ENCODE results near the gene MSH5.
"Not testable (repeated sequence)": the region's sequence is repeated elsewhere in the genome, so short reads cannot be mapped to it uniquely, and the experiment has no call there.

The MSH5 gene

GRCh38 chr6:31739639-31740396, at the start of gene MSH5:
MSH5 (plus strand) TSS chr6:31740005; CDS start chr6:31740467, 462 bp downstream.
- peak; percentile 99 for DNase-seq (ENCODE audit: low read depth)

DNA sequence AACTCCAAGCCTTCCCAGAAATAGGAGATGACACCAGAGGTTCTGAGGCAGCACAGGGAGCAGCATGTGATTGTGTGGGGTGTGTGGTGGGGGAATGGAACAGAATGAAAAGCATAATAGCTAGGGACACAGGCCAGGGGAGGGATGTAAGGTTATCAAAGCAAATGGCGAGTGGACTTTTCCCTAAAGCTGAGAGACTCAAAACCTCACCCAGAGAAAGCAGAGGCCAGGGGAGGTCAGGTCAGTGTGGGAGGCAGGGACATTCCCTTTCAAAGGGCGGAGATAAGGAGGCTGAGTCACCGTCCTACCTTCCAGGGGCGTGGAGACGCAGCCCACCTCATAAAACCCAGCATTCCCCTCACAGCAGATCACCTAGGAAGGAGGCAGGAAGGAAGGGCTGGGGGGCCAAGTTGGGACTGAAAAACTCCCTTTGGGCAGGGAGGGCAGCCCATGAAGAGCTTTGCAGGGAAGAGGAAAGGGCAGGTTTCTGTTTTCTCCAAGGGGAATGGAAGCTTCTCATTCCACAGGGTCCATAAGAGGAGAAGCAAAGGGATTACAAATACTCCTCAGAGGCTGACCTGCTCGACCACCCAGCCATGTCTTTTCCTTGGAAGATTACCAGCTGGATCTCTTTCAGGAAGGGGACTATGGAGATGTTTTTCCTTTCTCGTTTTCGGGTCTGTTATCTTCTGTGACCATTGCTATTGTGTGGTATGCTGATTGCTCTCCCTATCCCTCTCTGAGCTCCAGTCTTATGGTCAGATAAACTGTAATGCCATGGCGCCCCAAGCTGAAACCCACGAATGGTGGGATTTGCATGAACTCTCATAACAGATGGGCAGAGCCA, 49.4 kb upstream of the MSH5 start:
- no peak for DNase-seq (ENCODE audit: low read depth)

DNA sequence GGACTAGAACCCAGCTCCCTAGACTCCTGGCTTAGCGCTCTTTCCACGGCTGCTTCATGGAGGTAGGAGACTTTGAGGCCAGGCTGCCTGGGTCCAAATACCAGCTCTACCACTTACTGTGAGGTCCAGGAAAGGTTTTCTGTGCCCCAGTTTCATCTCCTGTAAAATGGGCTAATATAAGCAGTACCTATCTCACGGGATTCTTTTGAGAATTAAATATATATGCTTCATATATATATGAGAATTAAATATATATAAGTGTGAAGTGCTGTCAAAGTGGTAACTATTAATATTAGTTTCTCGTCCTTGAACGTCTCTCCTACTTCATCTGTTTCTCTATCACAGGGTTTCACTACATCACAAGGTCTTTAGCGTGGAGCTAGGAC, 48.7 kb upstream of the MSH5 start:
- no peak for DNase-seq (ENCODE audit: low read depth)

DNA sequence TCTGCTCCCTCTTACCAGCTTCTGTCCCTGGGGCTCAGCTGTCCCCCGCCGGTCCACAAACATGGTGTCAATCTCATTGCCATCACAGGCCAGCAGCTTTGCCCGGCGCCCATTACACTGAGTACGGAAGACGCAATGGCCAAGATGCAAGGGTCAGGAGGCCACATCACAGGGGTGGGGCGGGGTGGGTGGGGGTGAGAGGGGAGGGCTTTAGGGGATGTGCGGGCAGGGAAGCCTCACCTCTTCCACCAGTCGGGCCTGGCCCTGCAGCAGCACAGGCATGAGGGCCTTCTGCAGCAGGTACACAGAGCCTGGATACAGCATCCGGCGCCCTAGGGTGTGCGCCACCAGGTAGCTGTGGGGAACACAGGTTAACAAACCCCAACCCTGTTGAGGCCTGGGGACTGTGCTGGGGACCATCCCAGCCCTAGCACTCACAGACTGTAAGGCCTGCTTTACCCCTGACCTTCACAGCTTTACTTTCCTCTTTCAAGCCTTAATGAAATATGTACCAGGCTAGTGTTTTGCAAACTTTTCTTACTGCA, 48.2 kb upstream of the MSH5 start:
- DNase-seq (ENCODE audit: low read depth), result no peak

GRCh38 chr6:31692353-31692752, 47.5 kb upstream of the MSH5 start:
- DNase-seq (ENCODE audit: low read depth), result no peak

DNA sequence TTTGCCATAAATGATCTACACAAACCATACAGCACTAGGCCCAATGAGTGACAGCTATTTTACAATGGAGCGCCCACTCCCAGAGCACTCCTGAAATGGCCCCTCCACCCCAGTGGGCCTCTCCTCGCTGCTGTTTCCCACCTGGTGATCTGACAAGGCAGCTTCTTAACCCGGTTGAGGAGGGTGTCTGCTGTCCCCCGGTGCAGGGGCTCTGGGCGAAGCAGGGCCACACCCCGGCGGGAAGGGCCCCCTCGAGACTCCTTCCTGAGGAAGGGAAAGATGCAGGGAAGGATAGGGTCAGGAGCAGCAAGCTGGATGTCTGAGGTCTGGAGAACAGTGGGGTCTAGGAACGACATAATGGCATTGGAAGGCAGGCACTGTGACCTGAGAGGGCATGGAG, 46.9 kb upstream of the MSH5 start:
- DNase-seq (ENCODE audit: low read depth), result no peak

- no peak for DNase-seq (ENCODE audit: low read depth)
These were observed 46.3 kb upstream of the MSH5 start for GRCh38 chr6:31693535-31693934.

DNA sequence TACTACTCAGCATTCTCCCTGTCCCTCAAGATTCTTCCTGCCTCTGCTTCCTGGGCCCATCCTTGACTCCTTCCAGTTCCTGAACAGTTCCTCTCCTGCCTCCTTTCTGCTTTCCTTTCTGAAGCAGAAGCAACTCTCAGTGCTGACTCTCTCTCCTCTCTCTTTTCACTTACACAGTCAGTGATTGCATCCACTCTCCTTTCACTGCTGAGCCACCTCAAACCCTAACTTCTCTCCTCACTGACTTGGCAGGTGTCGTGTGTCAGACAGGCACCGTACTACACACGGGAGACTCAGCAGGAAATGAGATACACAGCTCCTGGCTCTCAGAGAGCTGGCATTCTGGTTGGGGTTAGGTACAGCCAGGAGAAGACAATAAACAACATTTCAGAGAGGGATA, 42.2 kb upstream of the MSH5 start:
- no peak for DNase-seq (ENCODE audit: low read depth)

GRCh38 chr6:31700740-31701401, 38.9 kb upstream of the MSH5 start:
- DNase-seq (ENCODE audit: low read depth), result no peak

DNA sequence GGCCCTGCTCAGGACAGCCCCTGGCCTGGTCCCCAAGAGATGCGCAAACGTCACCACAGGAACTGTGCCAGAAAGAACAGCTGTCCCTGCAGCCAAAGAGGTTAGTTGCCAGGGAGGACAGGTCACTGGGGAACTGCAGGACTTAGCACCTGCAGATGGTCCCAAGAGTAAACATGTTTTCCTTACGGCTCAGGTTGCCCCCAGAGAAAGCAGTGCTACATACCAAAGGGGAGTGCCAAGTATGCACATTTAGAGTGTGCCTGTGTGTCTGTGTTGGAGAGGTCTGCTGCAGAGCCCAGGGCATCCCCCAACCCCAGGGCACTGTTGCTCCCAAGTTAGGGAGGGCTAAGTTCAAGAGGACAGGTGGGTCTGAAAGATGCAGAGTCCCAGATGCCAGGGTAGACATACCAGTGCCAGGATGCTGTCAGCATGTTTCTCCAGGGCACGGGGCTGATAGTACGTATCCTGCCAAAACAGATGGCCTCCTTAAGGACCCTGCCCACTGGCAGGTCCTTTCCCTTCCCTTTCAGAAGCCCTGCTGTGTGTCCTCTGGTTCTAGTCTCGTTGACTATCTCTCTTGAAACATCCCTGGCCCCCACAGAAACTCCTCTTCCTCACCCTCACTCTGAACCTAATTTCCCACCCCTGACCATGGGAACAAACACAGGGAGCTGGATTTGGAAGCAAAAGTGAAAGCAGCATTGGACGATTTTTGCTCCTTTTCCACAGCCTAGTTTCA, 38.0 kb upstream of the MSH5 start:
- DNase-seq (ENCODE audit: low read depth), result no peak

- DNase-seq (ENCODE audit: low read depth), result no peak
These were observed 37.4 kb upstream of the MSH5 start for GRCh38 chr6:31702405-31702818.

- DNase-seq (ENCODE audit: low read depth), result peak; percentile 97
These were observed 36.7 kb upstream of the MSH5 start, which contains the start of gene ABHD16A for GRCh38 chr6:31702819-31703716. ABHD16A (minus strand) TSS chr6:31703324; CDS start chr6:31703281, 43 bp downstream.

DNA sequence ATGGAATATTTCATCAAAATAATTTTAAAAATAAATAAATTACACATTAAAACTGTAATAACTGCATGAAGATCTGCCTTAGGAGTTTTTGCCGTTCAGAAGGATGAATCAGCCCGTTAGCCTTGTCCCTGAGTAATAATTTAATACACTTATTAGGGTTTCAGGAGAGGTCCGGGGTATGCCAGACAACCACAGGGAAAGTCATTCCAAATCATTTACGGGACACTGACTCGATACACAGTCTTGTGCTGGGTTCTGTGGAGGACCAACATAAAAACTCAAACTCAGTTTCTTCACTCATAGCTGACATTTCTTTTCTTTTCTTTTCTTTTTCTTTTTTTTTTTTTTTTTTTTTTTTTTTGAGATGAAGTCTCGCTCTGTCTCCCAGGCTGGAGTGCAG, 33.9 kb upstream of the MSH5 start:
- DNase-seq (ENCODE audit: low read depth), result no peak

GRCh38 chr6:31706599-31706998, 33.2 kb upstream of the MSH5 start, which contains the start of gene LY6G6F:
LY6G6F (plus strand) TSS chr6:31706866; CDS start chr6:31706907, 41 bp downstream.
- DNase-seq (ENCODE audit: low read depth), result no peak

DNA sequence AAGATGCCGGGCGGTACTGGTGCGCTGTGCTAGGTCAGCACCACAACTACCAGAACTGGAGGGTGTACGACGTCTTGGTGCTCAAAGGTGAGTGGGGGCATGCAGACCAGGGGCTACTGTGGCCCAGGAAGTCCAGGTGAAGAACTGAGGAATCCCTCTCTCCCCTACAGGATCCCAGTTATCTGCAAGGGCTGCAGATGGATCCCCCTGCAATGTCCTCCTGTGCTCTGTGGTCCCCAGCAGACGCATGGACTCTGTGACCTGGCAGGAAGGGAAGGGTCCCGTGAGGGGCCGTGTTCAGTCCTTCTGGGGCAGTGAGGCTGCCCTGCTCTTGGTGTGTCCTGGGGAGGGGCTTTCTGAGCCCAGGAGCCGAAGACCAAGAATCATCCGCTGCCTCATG, 32.1 kb upstream of the MSH5 start:
- no peak for DNase-seq (ENCODE audit: low read depth)

GRCh38 chr6:31708224-31708623, 31.6 kb upstream of the MSH5 start:
- no peak for DNase-seq (ENCODE audit: low read depth)

- DNase-seq (ENCODE audit: low read depth), result not testable (repeated sequence)
These were observed 30.6 kb upstream of the MSH5 start for GRCh38 chr6:31709157-31709556.

GRCh38 chr6:31710523-31711219, 29.1 kb upstream of the MSH5 start:
- DNase-seq (ENCODE audit: low read depth), result no peak

DNA sequence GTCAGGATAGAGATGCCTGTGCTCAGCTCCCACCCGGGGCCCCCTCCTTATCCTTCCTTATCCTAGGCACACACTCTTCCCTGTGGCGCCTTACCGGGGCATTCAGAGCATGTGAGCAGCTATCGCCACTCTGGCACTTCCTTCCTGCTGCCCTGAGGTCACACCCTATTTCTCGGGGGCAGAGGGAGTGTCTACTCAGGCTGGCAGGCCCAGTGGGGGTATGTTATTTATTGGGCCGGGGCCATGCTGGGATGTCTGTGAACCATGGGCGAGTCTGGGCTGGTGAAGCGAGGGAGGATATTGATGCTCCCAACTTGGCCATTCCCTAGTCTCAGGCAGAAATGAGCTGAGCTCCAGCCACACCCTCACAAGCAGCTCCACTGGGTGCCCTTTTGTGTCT, 28.6 kb upstream of the MSH5 start:
- DNase-seq (ENCODE audit: low read depth), result no peak

DNA sequence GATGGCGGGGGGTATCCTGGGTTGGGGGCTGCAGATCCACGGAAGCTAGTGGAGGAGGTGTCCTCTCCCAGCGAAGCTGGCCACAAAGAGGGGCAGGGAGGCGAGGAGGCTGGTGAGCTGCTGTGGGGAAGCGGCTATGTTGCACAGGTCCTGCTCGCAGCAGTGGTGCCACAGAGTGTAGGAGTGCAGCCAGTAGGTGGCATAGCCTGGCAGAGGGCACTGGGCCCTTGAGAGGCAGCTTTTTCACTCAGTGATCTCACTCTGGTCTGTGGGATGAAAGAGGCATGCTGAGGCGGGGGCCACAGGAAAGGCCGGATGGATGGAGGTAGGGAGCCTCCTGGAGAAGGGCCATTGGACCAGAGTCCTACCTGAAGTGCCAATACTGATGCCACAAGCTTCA, 27.5 kb upstream of the MSH5 start:
- no peak for DNase-seq (ENCODE audit: low read depth)

Data from fibroblast of the conjunctiva (primary cell).